HS-5 (cell line): Measurements from ENCODE around the gene MR1.

Experiments used
- DNase-seq: peaks from one replicate; pipeline ENCODE4 v3.0.0-alpha.2; 2012; ENCODE audit warnings: low read depth

MR1 gene

DNA sequence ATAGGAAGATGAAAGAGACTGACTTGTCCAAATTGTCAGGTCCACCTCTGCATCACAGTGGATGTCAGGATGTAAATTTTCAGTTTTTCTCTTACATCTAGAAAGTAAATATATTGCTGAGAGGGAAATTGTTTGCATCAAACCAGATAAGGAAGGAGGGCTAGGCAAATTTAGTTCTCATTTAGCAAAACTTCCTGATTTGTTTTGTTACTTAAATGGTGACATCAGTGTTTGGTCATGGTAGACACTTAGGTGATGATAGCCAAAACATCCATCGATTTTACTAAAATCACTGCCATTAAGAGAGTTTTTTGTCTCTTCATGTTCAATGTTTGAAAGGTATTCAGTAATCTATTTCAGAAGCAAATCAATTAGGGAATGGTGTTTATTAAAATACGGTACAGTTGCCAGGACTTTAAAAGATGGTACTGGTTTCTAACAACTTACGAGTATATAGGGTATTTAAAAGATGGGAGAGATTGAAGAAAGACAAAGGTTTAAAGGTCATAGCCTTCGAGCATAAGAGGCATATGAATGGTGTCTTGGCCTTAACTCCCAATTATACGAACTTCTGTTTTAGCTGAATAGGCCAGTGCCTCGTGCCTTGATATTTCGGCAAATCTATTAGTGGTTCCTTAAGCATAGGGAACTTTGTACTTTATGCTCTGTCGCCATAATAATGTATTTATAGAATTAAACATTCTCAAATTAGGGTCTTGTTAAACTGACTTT, 57.7 kb downstream of the MR1 start:
- no peak for DNase-seq

DNA sequence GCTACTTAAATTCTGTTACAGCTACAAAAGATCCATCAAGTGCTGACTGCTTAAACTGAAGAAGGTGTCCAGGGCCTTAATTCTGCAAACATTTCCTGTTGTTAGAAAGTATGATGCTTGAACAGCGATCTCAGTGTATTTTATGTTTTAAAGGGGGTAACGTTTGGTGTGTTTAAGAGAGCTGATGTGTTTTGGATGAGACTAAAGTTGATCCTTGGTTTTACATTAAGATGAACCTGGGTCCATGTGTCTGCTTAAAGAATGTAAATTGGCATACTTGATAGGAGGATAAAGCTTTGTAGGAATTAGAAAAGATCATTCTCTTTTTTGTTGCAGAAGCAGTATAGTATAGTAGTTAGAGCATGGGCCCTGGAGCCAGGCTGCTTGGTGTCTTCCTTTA, 58.3 kb downstream of the MR1 start:
- no peak for DNase-seq

DNA sequence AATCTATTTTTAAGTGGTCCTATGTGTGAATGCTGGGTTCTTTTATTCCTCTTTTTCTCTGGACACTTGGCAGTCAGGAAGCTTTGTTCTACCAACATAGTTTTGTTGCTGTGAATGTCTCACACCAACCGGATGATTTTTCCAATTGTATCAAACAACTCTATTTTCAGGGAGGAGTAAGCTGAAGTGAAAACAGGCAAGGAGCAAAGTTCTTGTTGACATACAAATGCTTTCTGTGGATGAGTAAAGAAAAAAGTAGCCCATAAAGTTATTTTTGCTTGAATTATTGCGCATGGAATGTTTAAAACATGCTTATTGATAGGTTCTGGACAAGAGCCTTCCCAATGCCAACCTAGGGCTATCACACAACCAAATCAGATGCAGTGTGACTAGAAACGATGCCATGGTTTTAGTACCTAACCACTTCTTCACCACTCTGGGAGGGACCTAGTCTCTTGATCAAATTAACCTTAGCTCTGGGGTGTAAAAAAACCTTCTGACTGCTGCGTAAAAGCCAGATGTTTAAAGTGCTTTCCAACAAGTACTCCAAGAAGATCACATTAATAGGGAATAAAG, 59.2 kb downstream of the MR1 start:
- DNase-seq: no peak

DNA sequence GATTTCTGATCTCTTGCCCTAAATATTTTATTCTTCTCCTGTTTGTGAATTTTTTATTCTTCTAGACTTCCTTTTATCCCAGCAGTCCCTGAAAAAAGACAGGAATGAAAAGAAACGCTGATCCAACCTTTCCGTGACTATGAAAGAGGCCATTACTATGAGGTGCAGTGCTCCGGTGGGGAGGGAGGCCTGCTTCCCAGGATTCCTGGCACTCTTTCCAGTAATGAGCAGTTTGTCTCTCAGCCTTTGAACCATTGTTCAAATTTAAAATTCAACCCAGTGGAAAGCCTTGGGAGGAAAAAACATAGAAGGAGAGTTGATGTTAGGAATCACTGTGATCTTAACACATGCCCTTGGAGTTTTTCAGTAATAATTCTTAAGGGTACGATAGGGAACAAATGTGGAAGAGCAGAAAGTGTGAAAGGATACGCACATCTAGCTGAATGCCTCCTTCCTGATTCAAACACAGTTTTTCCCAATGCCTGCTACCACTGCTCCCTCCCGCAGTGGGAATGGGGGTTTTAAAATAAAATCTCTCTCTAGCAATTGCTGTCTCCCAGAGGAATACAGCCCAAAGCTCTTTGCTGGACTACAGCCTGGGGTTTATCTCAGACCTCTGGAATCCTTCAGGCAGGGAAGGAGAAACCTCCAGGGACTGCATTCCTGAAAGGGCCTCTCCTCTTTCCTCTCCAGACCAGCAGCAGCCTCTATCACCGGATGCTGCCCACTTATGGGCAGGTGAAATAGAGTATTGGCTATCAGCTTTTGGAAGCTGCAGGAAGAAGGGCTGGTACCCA, 60.8 kb downstream of the MR1 start:
- DNase-seq: peak; percentile 89

DNA sequence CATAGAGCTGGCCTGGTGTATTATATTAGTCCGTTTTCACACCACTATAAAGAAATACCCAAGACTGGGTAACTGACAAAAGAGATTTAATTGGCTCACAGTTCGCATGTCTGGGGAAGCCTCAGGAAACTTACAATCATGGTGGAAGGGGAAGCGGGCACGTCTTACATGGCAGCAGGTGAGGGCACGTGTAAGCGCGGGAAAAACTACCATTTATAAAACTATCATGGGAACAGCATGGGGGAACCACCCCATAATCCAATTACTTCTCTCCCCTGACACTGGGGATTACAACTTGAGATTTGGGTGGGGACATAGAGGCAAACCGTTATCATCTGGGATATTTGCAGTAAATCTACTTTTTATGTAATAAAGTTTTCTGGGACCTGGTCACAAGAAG, 61.5 kb downstream of the MR1 start:
- no peak for DNase-seq

DNA sequence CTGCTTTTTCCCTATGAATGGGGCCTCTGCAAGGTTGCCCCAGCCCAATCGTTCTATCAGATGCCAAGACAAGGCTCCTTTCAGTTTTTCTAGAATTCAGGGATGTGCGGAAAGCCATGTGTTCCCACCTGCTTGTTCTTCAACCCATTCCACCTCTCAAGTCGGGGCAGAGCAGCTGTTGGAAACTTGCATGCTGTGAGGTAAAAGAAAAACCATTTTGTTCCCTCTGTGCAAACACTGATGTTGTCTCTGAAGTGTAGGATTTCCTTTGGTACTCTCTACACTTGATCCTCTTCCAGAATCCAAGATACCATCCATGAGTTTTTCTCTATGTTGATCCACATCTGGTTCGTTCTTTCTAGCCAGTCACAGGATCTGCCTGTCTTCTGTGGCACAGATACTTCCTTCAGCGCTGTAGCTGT, 62.0 kb downstream of the MR1 start:
- no peak for DNase-seq

DNA sequence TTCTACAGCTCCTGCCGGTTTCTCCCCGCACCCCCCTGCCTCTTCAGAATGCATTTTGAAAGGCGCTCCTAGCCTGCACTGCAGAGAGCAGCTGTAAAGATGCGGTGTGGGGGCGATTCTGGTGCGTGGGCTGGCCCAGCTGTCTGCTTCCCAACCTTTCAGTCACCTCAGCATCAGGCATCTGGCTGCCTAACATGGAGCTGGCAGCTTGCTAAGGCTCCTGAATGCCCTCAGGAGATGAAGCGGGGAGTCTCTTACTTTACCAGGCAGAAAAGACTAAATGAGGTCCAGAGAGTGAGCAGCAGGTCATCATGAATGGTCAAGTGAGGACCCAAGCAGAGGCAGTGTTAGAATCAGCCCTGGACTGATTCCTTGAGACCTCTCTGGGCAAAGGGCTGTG, 63.5 kb downstream of the MR1 start:
- no peak for DNase-seq

DNA sequence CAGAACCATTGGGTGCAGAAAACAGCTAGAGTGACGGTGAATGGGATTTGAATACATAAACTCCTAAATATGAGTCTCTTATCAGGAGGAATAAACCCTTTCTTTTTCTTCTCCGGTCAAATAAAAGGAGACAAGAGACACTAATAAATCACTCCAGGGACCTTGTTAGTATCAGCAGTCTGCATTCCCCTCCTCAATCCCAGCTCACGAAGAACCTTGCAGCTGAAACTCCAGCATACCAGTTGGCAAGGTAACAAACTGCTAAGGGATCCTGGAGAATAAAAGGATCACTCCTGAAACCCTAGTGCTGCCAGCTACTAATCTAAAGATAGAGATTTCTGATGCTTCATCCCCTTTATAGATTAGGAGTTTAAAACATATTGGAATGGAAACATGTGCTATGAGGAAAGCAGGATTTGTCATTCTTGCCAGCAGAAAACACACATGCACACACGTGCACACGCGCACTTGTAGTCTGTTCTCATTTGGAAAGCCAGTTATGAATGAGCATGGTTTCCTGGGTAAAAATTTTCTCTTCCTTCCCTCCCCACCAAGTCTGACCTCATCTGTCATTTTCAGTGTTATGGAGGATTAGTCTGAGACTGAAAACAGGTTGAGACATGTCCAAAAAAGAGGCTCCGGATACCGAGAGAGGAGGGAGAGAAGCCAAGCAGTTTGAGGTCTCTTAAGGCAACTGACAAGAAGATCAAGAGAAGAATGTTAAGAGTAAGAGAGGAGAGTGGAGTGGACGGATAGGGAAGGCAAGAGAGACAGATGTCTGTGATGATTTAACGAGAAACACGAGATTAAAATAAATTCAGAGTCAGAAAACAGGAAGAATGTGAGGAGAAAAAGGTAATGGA, 65.6 kb downstream of the MR1 start:
- no peak for DNase-seq

DNA sequence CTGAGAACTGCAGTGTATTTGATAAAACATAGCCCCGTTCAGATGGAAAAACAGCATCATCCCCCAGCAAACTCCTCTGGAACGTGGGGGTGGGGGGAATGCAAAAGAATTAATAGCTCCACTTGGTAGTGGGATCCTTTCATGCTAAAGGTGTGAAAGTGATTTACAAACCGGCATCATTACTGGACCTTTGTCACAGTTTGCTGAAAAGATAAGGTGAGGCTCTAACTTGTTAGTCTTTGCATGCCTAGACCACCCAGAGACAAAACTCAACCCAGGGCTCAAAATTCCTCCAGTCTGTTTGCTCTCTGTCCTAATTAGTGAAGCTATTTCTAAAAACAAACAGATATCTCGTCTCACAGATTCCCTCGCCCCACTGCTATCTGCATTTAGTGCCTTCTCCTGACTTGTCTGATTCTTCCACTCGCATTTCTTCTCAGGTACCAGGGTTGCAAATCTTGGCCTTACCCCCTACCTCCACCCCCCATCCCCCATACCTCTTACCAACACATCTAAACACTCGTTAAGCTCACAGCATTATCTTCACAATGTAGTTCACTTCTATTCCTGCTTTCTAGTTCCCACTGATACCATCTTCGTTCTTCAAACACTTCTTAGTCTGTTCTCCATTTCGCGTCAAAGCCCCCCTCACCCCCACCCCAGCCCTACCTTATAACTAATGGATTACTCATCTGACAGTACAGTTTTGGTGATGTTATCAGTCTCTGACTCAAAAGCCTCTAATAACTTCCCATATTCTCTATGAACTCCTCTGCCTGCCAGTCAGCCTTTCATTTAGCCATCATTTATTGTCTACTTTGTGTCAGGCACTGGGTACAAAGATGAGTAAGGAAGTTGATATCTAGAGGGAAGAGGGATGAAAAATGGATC, 66.5 kb downstream of the MR1 start:
- DNase-seq: no peak

DNA sequence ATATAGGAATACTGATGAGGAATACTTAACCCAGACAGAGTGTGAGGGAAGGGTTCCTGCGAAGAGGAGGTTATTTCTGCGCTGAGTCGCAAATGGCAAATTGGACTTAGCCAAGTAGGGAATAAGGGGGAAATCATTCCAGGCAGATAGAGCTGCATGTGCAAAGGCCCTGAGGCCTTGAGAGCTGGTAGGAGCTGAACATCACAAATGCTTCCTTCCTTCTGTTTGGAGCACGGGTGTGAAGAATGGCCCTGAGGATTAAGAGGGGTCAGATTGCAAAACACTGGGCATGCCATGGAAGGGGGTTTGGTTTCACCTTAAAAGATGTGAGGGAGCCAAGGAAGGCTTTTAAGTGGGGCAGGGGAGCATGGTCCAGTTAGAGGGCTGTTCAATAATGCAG, 67.2 kb downstream of the MR1 start:
- DNase-seq: no peak

DNA sequence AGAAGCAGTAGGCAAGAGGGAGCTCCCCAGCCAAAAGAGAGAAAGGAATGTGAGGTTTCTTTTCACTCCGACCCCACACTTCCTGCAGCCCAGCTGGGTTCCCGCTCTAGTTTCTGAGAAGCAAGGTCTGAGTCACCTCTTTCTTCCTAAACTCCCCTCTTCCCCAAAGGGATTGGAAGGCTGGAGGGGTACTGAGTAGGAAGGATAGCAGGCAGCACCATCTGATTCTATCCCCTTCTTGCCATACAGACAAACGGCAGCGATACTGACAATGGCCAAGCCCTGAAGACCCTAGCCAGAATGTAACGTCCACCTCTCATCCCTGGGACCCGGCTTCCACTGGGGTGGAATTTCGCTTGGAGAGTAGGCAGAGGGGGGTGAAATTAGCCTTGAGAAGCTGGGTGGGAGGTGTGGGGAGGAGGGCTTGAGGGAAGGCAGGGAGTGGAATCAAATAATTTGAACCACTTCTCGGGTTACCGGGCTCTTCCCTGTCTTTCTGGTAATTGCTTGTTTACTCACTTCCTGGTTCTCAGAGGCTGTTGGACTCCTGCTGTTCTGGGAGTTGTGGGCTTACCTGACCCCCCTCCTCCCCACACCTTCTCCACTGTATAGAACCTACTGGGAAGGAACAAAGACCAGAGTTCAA, 67.9 kb downstream of the MR1 start:
- no peak for DNase-seq

DNA sequence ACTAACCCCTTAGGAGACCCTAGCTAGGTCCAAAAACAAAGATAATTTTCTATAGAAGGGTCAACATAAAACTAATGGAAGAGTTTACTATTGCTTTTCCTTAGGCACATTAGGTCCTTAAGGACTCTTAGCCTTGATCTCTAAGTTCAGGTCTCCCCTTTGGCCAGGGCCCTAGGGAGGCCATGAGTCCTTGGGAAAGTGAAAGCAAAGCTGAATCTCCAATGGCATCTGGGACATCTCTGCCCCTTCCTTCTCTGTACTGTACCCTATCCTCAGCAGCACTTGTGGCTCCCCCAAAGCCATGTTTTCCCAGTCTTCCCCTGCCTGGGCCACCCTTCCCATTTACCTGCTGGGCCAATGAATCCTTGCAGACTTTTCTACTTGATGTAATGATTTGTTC, 69.1 kb downstream of the MR1 start:
- no peak for DNase-seq

DNA sequence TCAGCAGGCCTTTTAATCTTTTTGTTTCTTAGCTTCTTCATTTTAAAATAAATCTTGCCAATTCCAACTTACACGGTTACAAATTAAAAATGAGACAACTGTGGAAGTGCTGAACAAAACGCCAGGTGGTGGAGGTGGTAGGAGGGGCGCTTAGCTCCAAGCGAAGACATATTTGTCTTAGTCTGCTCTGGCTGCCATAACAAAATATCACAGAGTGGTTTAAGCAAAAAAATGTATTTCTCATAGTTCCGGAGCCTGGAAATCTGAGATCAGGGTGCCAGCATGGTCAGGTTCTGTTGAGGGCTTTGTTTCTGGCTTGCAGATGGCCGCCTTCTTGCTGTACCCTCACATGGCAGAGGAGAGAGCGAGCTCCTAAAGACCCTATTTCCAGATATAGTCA, 69.6 kb downstream of the MR1 start:
- no peak for DNase-seq

DNA sequence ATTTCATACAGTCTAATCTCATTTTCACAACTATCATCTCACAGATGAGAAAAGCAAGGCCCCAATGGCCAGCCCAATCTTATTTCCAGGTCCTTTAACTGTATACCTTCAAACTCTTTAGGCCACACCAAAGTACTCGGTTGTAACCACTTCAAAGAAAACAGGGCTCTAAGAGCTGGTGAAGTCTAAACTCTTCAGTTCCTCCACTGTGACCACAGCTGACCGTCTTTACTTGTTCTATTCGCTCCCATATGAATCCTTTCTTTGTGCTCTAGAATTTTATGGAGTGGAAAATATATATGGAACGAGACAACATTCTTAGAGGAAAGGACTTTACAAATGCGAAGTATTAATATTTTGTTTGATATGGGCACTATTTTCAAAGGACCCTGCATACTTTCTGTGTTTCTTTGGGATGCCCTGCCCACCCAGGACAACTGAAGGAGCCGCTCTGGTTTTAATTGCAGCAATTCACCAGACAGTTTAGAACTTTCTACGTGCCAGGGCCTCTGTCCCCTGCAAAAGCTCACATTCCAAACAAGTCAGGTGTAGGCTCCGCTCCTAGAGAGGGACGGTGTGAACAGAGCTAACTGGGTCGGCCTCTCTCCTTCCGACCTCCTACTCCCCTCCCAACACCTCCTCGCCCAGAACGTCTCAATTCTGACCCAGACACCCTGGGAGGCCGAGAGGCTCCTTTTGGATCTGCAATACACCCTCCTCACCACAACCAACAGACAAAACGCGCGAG, 70.4 kb downstream of the MR1 start:
- no peak for DNase-seq

DNA sequence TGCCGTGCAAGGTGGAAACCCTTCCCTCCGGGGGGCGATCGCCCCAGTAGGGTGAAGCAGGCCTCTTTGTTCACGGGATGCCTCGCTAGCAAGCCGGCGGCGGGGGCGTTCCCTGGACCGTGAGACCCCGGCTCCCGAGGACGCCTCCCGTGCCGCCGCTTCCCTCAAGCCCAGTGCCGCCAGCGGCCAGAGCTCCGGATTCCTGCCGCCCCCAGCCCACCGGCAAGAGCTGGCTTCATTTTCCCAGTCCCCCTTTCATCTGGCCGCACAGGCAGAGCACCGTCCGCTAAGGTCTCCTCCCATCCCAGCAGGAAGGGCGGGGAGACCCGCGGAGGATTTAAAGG, 71.0 kb downstream of the MR1 start:
- DNase-seq: no peak

DNA sequence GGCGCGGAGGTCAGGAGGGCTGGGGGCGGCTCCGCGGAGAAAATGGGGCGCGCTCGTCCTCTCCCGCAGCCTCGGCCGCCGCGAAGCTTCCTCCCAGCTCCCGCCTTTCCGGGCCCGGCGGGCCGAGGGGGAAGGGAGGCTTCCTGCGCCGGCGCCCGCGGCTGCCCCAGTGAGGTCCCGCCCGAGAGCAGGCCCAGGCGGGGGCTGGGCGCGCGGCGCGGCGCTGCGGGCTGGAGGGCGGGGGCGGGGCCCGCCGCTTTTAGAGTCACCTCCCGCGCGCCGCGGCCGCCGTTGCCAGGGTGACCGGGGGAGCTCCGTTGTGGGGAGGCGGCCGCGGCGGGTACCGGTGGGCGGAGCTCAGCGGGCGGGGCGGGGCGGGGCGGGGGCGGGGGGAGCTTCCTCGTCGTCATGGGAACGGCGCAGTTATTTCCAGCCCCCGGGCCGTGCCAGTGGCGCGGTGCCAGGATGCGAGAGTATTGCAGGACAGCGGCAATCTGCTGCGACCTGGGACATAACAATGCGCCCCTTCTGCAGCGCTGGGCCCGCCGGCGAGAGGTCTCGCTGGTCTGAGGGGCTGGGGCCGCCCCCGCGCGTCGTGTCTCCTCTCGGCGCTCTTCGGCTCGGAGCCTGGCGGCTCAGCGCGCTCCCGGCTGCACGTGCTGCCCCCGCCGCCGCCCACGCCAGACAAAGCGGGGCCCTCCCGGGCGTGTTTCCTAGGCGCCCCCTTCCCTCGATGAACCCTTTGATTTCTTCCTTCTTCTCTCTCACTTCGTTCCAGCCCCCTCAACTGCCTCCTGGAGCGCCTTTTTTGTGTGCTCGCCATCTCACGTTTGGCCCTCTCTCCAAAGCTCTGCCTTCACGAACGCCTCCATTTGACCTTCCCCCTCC, 71.6 kb downstream of the MR1 start:
- no peak for DNase-seq

DNA sequence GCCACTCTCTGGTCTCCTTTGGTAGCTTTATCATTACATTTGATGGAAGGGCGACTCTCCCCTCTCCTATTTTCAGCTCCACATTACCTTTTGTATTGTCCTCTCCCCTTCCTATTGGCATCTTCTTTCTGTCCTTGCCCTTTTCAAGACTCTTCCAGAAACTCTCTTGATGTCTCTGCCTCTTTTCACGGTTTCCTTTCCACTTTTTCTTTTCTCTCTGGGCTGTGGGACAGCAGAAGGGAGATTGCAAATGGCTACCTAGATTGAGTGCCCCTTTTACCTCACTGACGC, 72.2 kb downstream of the MR1 start:
- DNase-seq: no peak

DNA sequence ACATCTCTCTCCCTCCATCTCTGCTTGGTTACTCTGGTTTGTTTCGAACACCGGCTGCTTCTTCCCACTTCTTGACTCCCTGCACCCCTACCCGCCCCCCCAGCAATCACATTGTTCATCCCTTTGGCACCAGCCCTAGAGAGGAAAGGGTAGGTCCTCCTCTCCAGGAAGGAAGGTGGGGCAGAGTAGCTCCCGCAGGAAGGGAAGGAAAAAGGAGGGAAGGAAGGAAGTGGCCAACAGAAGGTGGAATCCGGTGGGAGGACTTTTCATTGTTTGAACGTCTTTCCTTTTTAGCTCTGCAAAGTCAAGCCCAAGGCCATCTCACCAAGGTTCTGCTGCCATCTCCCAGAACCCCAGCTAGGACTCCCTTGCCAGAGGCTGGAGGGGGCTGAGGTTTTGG, 72.7 kb downstream of the MR1 start:
- no peak for DNase-seq

DNA sequence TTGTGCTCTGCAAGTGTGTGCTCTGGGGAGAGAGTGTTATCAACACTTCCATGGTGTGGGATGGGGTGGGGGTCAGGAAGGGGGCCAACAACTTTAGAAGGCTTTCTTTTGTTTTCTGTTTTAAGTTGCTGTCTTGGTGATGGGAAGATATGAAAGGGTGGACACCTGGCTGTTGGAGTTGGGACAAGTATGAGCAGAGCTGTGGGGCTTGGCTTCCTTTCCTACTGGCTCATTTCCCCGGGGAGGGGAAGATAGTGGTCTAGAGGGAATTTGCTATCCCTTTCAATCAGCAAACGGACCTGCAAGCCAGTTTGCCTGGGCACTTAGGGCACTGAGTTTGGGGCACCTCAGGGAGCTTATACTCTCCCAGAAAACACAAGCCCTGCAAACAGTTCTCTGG, 73.9 kb downstream of the MR1 start:
- DNase-seq: no peak
